B cell (primary cell): ENCODE data around the gene INSIG1. TPM values are rescaled to one million over a fixed set of nuclear protein-coding genes. Genes with fewer than 3 reads are reported as not detected.

Source experiments
- ATAC-seq: fragments of 200-7000 bp; cut with Tn5 transposase; one replicate; pipeline ENCODE4 v1.10.0; 2021; ENCODE audit warnings: low read depth, mild to moderate bottlenecking, moderate number of reproducible peaks, moderate library complexity
- CTCF ChIA-PET: fragments of 350-600 bp; sonication (Branson Sonifier 250); formaldehyde crosslinking; loops from one replicate; lab custom pipeline; 2021; ENCODE audit warnings: antibody characterized with exemption, inconsistent platforms; lab: Charles Lee
- POLR2A ChIA-PET: fragments of 350-600 bp; sonication (Branson Sonifier 250); formaldehyde crosslinking; loops from one replicate; lab custom pipeline; 2021; ENCODE audit warnings: antibody characterized with exemption; lab: Charles Lee
- DNase-seq: peaks from one replicate; pipeline ENCODE4 v3.0.0; 2013
- H2AFZ ChIP-seq: 2 replicates; pipeline ENCODE4 v1.6.1; 2012; ENCODE audit warnings: mild to moderate bottlenecking, low read depth, low read length; ENCODE audit not compliant: insufficient read depth, poor library complexity, severe bottlenecking
- H3K27ac ChIP-seq, 2 donors: 1 replicate in 1 of 2; 2 replicates in 1 of 2; pipeline ENCODE4 v1.5.1; 2012 to 2013; ENCODE audit warnings: low read length in 2 of 2, mild to moderate bottlenecking in 2 of 2, moderate library complexity in 1 of 2
- H3K27me3 ChIP-seq, 4 experiments: fragments of 200-600 bp in 1 of 4; sonication (generic) in 1 of 4; replicated peaks in 1 of 4; 1 replicate in 2 of 4; 2 replicates in 2 of 4; pipeline versions ENCODE4 v1.6.1 to v1.7.0; 2013 to 2016; ENCODE audit warnings: low read length in 3 of 4, mild to moderate bottlenecking in 2 of 4, mixed read lengths in 1 of 4, moderate library complexity in 1 of 4; ENCODE audit not compliant: insufficient read depth in 4 of 4, control insufficient read depth in 3 of 4; ENCODE audit errors: control extremely low read depth in 1 of 4
- H3K36me3 ChIP-seq, 2 experiments: replicated peaks in 1 of 2; 1 replicate in 1 of 2; 2 replicates in 1 of 2; pipeline versions ENCODE4 v1.6.1 to v1.7.1; 2013; ENCODE audit warnings: low read length in 1 of 2; ENCODE audit not compliant: insufficient read depth in 2 of 2, control insufficient read depth in 1 of 2; ENCODE audit errors: control extremely low read depth in 1 of 2, extremely low read depth in 1 of 2
- H3K4me1 ChIP-seq, 2 donors: fragments of 200-600 bp in 1 of 2; sonication (generic) in 1 of 2; 1 replicate in 1 of 2; 2 replicates in 1 of 2; pipeline versions ENCODE4 v1.5.1 to v1.6.1; 2013 to 2017; ENCODE audit warnings: low read length in 2 of 2; ENCODE audit not compliant: control insufficient read depth in 2 of 2, insufficient read depth in 2 of 2
- H3K4me2 ChIP-seq: replicated peaks from 2 replicates; pipeline ENCODE3; 2012; ENCODE audit warnings: mild to moderate bottlenecking, low read depth, low read length; ENCODE audit not compliant: poor library complexity, severe bottlenecking
- H3K4me3 ChIP-seq, 5 experiments: fragments of 200-600 bp in 1 of 5; sonication (generic) in 1 of 5; 1 replicate in 3 of 5; 2 replicates in 2 of 5; pipeline versions ENCODE4 v1.5.1 to v1.7.0; 2011 to 2016; ENCODE audit warnings: low read length in 4 of 5, mild to moderate bottlenecking in 4 of 5, low read depth in 2 of 5, control low read depth in 1 of 5, moderate library complexity in 1 of 5; ENCODE audit not compliant: insufficient read depth in 1 of 5; ENCODE audit errors: control extremely low read depth in 1 of 5, extremely low read depth in 1 of 5
- H3K79me2 ChIP-seq: fragments of 200-600 bp; sonication (generic); one replicate; pipeline ENCODE4 v1.6.0; 2016; ENCODE audit warnings: low read length; ENCODE audit not compliant: control insufficient read depth, insufficient read depth
- H3K9ac ChIP-seq: fragments of 200-600 bp; sonication (generic); 2 replicates; pipeline ENCODE4 v1.6.1; 2017; ENCODE audit warnings: mild to moderate bottlenecking, low read length, moderate library complexity
- H3K9me3 ChIP-seq, 3 donors: one replicate each; pipeline versions ENCODE4 v1.6.1 to v1.7.1; 2013; ENCODE audit warnings: low read length in 2 of 3; ENCODE audit not compliant: control insufficient read depth in 2 of 3, insufficient read depth in 1 of 3; ENCODE audit errors: control extremely low read depth in 1 of 3
- H4K20me1 ChIP-seq: 2 replicates; pipeline ENCODE4 v1.6.0; 2012; ENCODE audit warnings: mild to moderate bottlenecking, low read length; ENCODE audit not compliant: insufficient read depth, control insufficient read depth, poor library complexity, severe bottlenecking
- H3K27ac Mint-ChIP-seq: one replicate; pipeline ENCODE4 v1.8.0; 2021; ENCODE audit warnings: mixed read lengths
- H3K27me3 Mint-ChIP-seq: one replicate; pipeline ENCODE4 v1.8.0; 2021; ENCODE audit warnings: mixed read lengths
- H3K4me1 Mint-ChIP-seq: one replicate; pipeline ENCODE4 v1.8.0; 2021; ENCODE audit warnings: mixed read lengths
- H3K4me3 Mint-ChIP-seq: one replicate; pipeline ENCODE4 v1.8.0; 2021; ENCODE audit warnings: mixed read lengths
- H3K9me3 Mint-ChIP-seq: one replicate; pipeline ENCODE4 v1.8.0; 2022; ENCODE audit warnings: mixed read lengths; ENCODE audit not compliant: insufficient read depth
- CTCF ChIP-seq: fragments of 200-600 bp; IDR thresholded peaks from one replicate; pipeline ENCODE4 v1.8.0; 2022; ENCODE audit warnings: antibody characterized with exemption, mild to moderate bottlenecking
- EZH2 ChIP-seq: IDR thresholded peaks from 2 replicates; pipeline ENCODE4 v1.6.1; 2012; ENCODE audit warnings: borderline replicate concordance, low read depth, mild to moderate bottlenecking, moderate library complexity, low read length; ENCODE audit not compliant: insufficient read depth, poor library complexity, severe bottlenecking
- WGBS: methylation state at CpG from one replicate; pipeline ENCODE4 v1.1.5; 2013; ENCODE audit warnings: missing lambda C conversion rate; ENCODE audit not compliant: insufficient coverage; 5-methylcytosine and 5-hydroxymethylcytosine counted together
- intact Hi-C: fragments of 100-400 bp; cut with micrococcal nuclease; formaldehyde crosslinking; loops from one replicate; pipeline ENCODE4 v1.10.0; 2022
- polyA plus RNA-seq: library from polyadenylated mRNA; depleted of rRNA; stranded (reverse); fragments of >200 nt; gene quantifications from 2 replicates; pipeline ENCODE4 v1.2.3, GENCODE V29; 2012
- total RNA-seq, 2 donors: library from RNA; stranded (reverse); fragments of 120-200 nt in 1 of 2; gene quantifications; 1 replicate in 1 of 2; 2 replicates in 1 of 2; pipeline versions ENCODE4 v1.2.3 to v1.2.4, GENCODE V29; 2013 to 2022

INSIG1 gene
- total and polyA plus RNA-seq, 2 donors (not counting 1 experiment from before 2014, with no cell fraction given), result 32.2 to 56.2 TPM

DNA sequence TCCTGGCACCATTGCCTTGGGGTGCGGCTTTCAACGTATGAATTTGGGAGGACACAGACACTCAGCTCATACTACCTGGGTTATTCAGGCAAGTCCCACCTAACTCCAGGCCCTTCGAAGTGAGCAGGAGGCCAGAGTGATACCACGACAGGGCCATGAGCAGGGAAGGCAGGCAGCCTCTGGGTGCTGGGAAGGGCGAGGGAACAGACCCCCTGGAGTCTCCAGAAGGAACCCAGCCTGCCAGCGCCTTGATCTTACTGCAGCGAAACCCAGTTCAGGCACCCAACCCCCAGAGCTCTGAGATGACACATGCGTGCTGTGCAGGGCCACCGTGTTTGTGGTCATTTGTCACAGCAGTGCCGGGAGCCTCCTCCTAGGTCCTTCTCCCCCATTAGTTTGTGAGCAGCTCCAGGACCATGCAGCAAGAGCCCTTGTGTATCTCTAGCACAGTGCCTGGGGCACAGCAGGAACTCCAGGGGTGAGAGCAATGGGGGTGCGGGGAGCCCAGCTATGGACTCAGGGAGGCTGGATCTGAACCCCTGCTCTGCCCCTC lies 7.7 kb upstream of the INSIG1 start:
- WGBS, result 89% methylated on average over 11 of the region's 11 CpGs
- Histone ChIP-seq H3K9me3 (peaks cover 0 to 7% (median 0%) of the 10 kb centered on the region in 3 donors), H3K27ac (no peak overlapping the region), H2AFZ (no peak overlapping the region), H3K4me1 (peaks cover 15 to 30% of the 10 kb centered on the region in 2 donors), H4K20me1 (no peaks in the 10 kb centered on the region), H3K4me3 (no peak overlapping the region), H3K36me3 (no peaks in the 10 kb centered on the region), H3K79me2 (no peaks in the 10 kb centered on the region), H3K9ac (no peak overlapping the region), H3K4me2 (no peak overlapping the region), H3K27me3 (peaks cover 0 to 3% (median 0%) of the 10 kb centered on the region in 4 experiments)
- POLR2A ChIA-PET, result no interaction called here
- no peaks in the 10 kb centered on the region for H3K9me3 Mint-ChIP-seq
- DNase-seq, result no peak
- H3K4me3 Mint-ChIP-seq, result no peak overlapping the region
- CTCF ChIA-PET, result interaction anchor here (2.0 kb wide), 1 partner anchor 55 kb away, joined by 7 read pairs; no protein-coding TSS in a partner anchor
- peaks cover 22% of the 10 kb centered on the region for H3K4me1 Mint-ChIP-seq
- intact Hi-C loops, result no loop called here
- no peak for ATAC-seq
- H3K27ac Mint-ChIP-seq, result no peak overlapping the region
- peaks cover 22% of the 10 kb centered on the region for H3K27me3 Mint-ChIP-seq
- no peak for TF ChIP-seq EZH2
- TF ChIP-seq CTCF, result no peak

DNA sequence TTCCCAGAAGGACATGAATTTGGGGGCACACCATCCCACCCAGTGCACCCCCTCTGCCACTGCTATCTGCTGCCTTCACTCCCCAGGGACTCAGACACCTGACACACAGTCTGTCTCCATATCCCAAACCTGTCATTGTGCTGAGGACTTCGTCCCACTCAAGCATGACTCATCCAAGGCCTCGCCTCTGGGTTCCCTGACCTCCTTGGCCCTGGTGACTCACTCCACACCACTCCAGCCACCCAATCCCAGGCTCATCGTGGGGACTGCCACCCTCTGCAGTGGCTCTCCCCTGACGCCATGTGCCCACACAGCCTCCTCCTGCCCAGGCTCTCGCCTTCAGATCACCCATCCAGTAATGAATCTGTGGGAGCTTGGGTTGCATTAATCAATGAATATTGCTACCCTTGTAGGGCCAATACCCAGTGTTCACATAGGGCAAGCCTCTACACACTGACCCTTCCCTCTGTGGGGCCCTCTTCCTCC lies 6.6 kb upstream of the INSIG1 start:
- Mint-ChIP-seq H3K4me1 (peaks cover 14% of the 10 kb centered on the region), H3K27me3 (peaks cover 12% of the 10 kb centered on the region), H3K9me3 (no peaks in the 10 kb centered on the region), H3K4me3 (no peak overlapping the region), H3K27ac (no peak overlapping the region)
- ChIA-PET CTCF (no interaction called here), POLR2A (no interaction called here)
- ATAC-seq, result no peak
- no peaks in the 10 kb centered on the region for H3K36me3 ChIP-seq
- no peak overlapping the region for H3K4me2 ChIP-seq
- H4K20me1 ChIP-seq, result no peaks in the 10 kb centered on the region
- no peak overlapping the region for H3K9ac ChIP-seq
- peaks cover 0 to 7% (median 0%) of the 10 kb centered on the region in 3 donors for H3K9me3 ChIP-seq
- WGBS, result 80% methylated on average over 3 of the region's 5 CpGs
- no peaks in the 10 kb centered on the region for H3K79me2 ChIP-seq
- H3K4me1 ChIP-seq, result peaks cover 7 to 21% of the 10 kb centered on the region in 2 donors
- DNase-seq, result no peak
- TF ChIP-seq EZH2, result no peak
- no peak for TF ChIP-seq CTCF
- no peak overlapping the region for H3K4me3 ChIP-seq
- H3K27me3 ChIP-seq, result peaks cover 0 to 3% (median 0%) of the 10 kb centered on the region in 4 experiments
- H2AFZ ChIP-seq, result no peak overlapping the region
- no peak overlapping the region for H3K27ac ChIP-seq
- intact Hi-C loops, result no loop called here
